HepG2 (cell line): ENCODE measurements around the gene FUT3. TPM values are rescaled to one million over a fixed set of nuclear protein-coding genes. Genes with fewer than 3 reads are reported as not detected.

ENCODE experiments used
- ARNT2 ChIP-seq: sonication (generic); formaldehyde crosslinking; IDR thresholded peaks from 2 replicates; pipeline ENCODE4 v1.8.0; 2022; ENCODE audit warnings: mild to moderate bottlenecking, low read depth, missing genetic modification reagents, moderate library complexity
- DR1 ChIP-seq: sonication (generic); formaldehyde crosslinking; IDR thresholded peaks from 2 replicates; pipeline ENCODE4 v1.8.0; 2021; ENCODE audit warnings: mild to moderate bottlenecking, missing genetic modification reagents, inconsistent platforms
- HCFC1 ChIP-seq: fragments of 150-350 bp; IDR thresholded peaks from 2 replicates; pipeline ENCODE4 v1.6.1; 2014; ENCODE audit warnings: low read depth, low read length
- ISL2 ChIP-seq: sonication (generic); formaldehyde crosslinking; IDR thresholded peaks from 2 replicates; pipeline ENCODE4 v1.5.0; 2020; ENCODE audit warnings: missing genetic modification reagents
- NPAS2 ChIP-seq: sonication (generic); formaldehyde crosslinking; IDR thresholded peaks from 2 replicates; pipeline ENCODE4 v1.8.0; 2022; ENCODE audit warnings: mild to moderate bottlenecking, missing genetic modification reagents, borderline replicate concordance
- POGZ ChIP-seq: sonication (generic); formaldehyde crosslinking; IDR thresholded peaks from 2 replicates; pipeline ENCODE4 v1.4.0; 2020; ENCODE audit warnings: mild to moderate bottlenecking, missing genetic modification reagents
- RFXAP ChIP-seq: sonication (generic); formaldehyde crosslinking; IDR thresholded peaks from 2 replicates; pipeline ENCODE4 v1.4.0; 2020; ENCODE audit warnings: missing genetic modification reagents, borderline replicate concordance
- SAP130 ChIP-seq: IDR thresholded peaks from 2 replicates; pipeline ENCODE4 v1.6.1; 2016; ENCODE audit warnings: low read depth
- SCMH1 ChIP-seq: sonication (generic); formaldehyde crosslinking; IDR thresholded peaks from 2 replicates; pipeline ENCODE4 v1.9.0; 2021; ENCODE audit warnings: missing genetic modification reagents, mild to moderate bottlenecking, borderline replicate concordance
- SNAPC2 ChIP-seq: sonication (generic); formaldehyde crosslinking; IDR thresholded peaks from 2 replicates; pipeline ENCODE4 v1.8.1; 2022; ENCODE audit warnings: mild to moderate bottlenecking, missing genetic modification reagents
- SRSF9 ChIP-seq: fragments of 200-400 bp; formaldehyde crosslinking; IDR thresholded peaks from 2 replicates; pipeline ENCODE4 v1.6.1; 2018; ENCODE audit warnings: borderline replicate concordance, mild to moderate bottlenecking, low read depth, low read length; ENCODE audit not compliant: insufficient read depth, poor library complexity, severe bottlenecking
- TFAP4 ChIP-seq: sonication (generic); IDR thresholded peaks from 2 replicates; pipeline ENCODE4 v1.6.1; 2016; ENCODE audit warnings: low read depth, borderline replicate concordance
- TRIM24 ChIP-seq: sonication (generic); formaldehyde crosslinking; IDR thresholded peaks from 2 replicates; pipeline ENCODE4 v1.8.0; 2022; ENCODE audit warnings: mild to moderate bottlenecking, missing genetic modification reagents
- ZBTB49 ChIP-seq: sonication (generic); formaldehyde crosslinking; IDR thresholded peaks from 2 replicates; pipeline ENCODE4 v1.4.0; 2020; ENCODE audit warnings: missing genetic modification reagents, borderline replicate concordance
- ZC3H13 ChIP-seq: sonication (generic); formaldehyde crosslinking; IDR thresholded peaks from 2 replicates; pipeline ENCODE4 v1.8.1; 2023; ENCODE audit warnings: mild to moderate bottlenecking, missing genetic modification reagents, moderate library complexity
- ZKSCAN8 ChIP-seq: IDR thresholded peaks from 2 replicates; pipeline ENCODE4 v1.6.1; 2016; ENCODE audit warnings: borderline replicate concordance, missing genetic modification reagents, missing compliant biosample characterization
- ZNF121 ChIP-seq: sonication (generic); formaldehyde crosslinking; IDR thresholded peaks from 2 replicates; pipeline ENCODE4 v1.5.0; 2020; ENCODE audit warnings: mild to moderate bottlenecking, missing genetic modification reagents
- ZNF24 ChIP-seq: fragments of 450-650 bp; IDR thresholded peaks from 2 replicates; pipeline ENCODE4 v1.6.1; 2017; ENCODE audit warnings: antibody characterized with exemption, mild to moderate bottlenecking
- ZNF296 ChIP-seq: sonication (generic); formaldehyde crosslinking; conservative IDR thresholded peaks from 2 replicates; pipeline ENCODE4 v1.5.0; 2020; ENCODE audit warnings: mild to moderate bottlenecking, missing genetic modification reagents
- ZNF607 ChIP-seq: sonication (generic); formaldehyde crosslinking; IDR thresholded peaks from 2 replicates; pipeline ENCODE4 v1.5.1; 2020; ENCODE audit warnings: missing genetic modification reagents, mild to moderate bottlenecking, borderline replicate concordance
- ZNF644 ChIP-seq: IDR thresholded peaks from 2 replicates; pipeline ENCODE4 v1.6.1; 2016; ENCODE audit warnings: low read depth
- ZNF652 ChIP-seq: IDR thresholded peaks from 2 replicates; pipeline ENCODE4 v1.6.1; 2016; ENCODE audit warnings: low read depth, borderline replicate concordance
- ZNF687 ChIP-seq: sonication (generic); formaldehyde crosslinking; IDR thresholded peaks from 2 replicates; pipeline ENCODE4 v1.5.1; 2020; ENCODE audit warnings: mild to moderate bottlenecking, missing genetic modification reagents, moderate library complexity
- ZNF724P ChIP-seq: sonication (generic); formaldehyde crosslinking; IDR thresholded peaks from 2 replicates; pipeline ENCODE4 v1.8.0; 2022; ENCODE audit warnings: missing genetic modification reagents, borderline replicate concordance
- ZNF839 ChIP-seq: sonication (generic); formaldehyde crosslinking; IDR thresholded peaks from 2 replicates; pipeline ENCODE4 v1.4.0; 2020; ENCODE audit warnings: missing genetic modification reagents, mild to moderate bottlenecking, borderline replicate concordance
- polyA plus RNA-seq, 8 experiments: library from polyadenylated mRNA; depleted of rRNA in 3 of 8; stranded (reverse) in 7 of 8; unstranded in 1 of 8; fragments of >200 nt; fragmentation: Illumina TruSeq in 4 of 8; extraction: Trizol in 4 of 8; gene quantifications; 2 replicates each; pipeline versions ENCODE4 v1.2.1 to v1.2.3, GENCODE V29; 2011 to 2016; ENCODE audit warnings: low read depth in 4 of 8, missing spikeins in 1 of 8, mixed read lengths in 1 of 8; ENCODE audit not compliant: insufficient read depth in 1 of 8
- total RNA-seq, 5 experiments: library from RNA; depleted of rRNA; stranded (reverse); fragments of >200 nt; fragmentation: Illumina TruSeq; extraction: Trizol; gene quantifications; 2 replicates each; pipeline ENCODE4 v1.2.3, GENCODE V29; 2016; ENCODE audit warnings: low read depth in 1 of 5

FUT3 gene
- total and polyA plus RNA-seq, 2 of the 13 experiments (the other 11 are each of a cell fraction or from before 2014, with no cell fraction given), result 0.53 to 1.1 TPM

- peak; percentile 20 for TF ChIP-seq ZNF687 (CRISPR knock-in tag)
- TF ChIP-seq ZNF644, result no peak
- no peak for TF ChIP-seq ZNF121 (CRISPR knock-in tag)
- 0 out of 2 replicates have a peak, but pooled peaks have one; percentile 14 for TF ChIP-seq SAP130
- TF ChIP-seq ZNF839 (CRISPR knock-in tag), result no peak
- TF ChIP-seq HCFC1, result no peak
- no peak for TF ChIP-seq SNAPC2
- TF ChIP-seq ZNF24, result peak; percentile 87
- no peak for TF ChIP-seq ZNF652 (CRISPR knock-in tag)
- TF ChIP-seq ZNF724P (CRISPR knock-in tag), result no peak
- no peak for TF ChIP-seq POGZ (CRISPR knock-in tag)
- TF ChIP-seq ZNF296 (CRISPR knock-in tag), result no peak
- TF ChIP-seq ZC3H13 (CRISPR knock-in tag), result 0 out of 2 replicates have a peak, but pooled peaks have one; percentile 21
- TF ChIP-seq ZNF607 (CRISPR knock-in tag), result no peak
- TF ChIP-seq SRSF9, result no peak
- TF ChIP-seq ISL2 (CRISPR knock-in tag), result no peak
- TF ChIP-seq RFXAP (CRISPR knock-in tag), result no peak
- TF ChIP-seq ARNT2 (CRISPR knock-in tag), result no peak
- no peak for TF ChIP-seq TFAP4
- no peak for TF ChIP-seq DR1 (CRISPR knock-in tag)
- no peak for TF ChIP-seq ZKSCAN8
- TF ChIP-seq TRIM24 (CRISPR knock-in tag), result no peak
- no peak for TF ChIP-seq ZBTB49 (CRISPR knock-in tag)
- TF ChIP-seq NPAS2 (CRISPR knock-in tag), result no peak
- TF ChIP-seq SCMH1, result no peak
These were observed 38.2 kb upstream of the FUT3 start (continued) for GRCh38 chr19:5889288-5889971.
